ENCODE measurements around the gene RBMS1. TPM values are rescaled to one million over a fixed set of nuclear protein-coding genes. Genes with fewer than 3 reads are reported as not detected.

Gene RBMS1
- polyA plus RNA-seq, 2 of the 4 experiments (the other 2 are of a cell fraction): 51.9 to 108 TPM

GRCh38 chr2:160352500-160352899 is 141.1 kb downstream of the RBMS1 start (continued):
- TF ChIP-seq RFX5 (IDR thresholded peaks at IDR 0.05) (no peak), EP300 (IDR thresholded peaks at IDR 0.05) (peak; percentile 67 to 70; a peak in 3 of 5 replicates), POLR2AphosphoS2 (conservative IDR thresholded peaks at IDR 0.05; ENCODE audit: low read length) (no peak), CEBPB (IDR thresholded peaks at IDR 0.05) (peak; percentile 72 to 76; a peak in 3 of 4 replicates), HMGXB4 (CRISPR knock-in tag; IDR thresholded peaks at IDR 0.05; ENCODE audit: borderline replicate concordance) (no peak), MAFK (IDR thresholded peaks at IDR 0.05; ENCODE audit: partially characterized antibody) (peak; percentile 72), ELK1 (IDR thresholded peaks at IDR 0.05; ENCODE audit: low read depth, low read length) (no peak), PBX3 (IDR thresholded peaks at IDR 0.05) (no peak), EHF (CRISPR knock-in tag; IDR thresholded peaks at IDR 0.05) (no peak), ZSCAN20 (CRISPR knock-in tag; IDR thresholded peaks at IDR 0.05) (no peak), ATOH8 (CRISPR knock-in tag; IDR thresholded peaks at IDR 0.05; ENCODE audit: low read depth) (no peak), RARB (CRISPR knock-in tag; IDR thresholded peaks at IDR 0.05) (no peak), RNF2 (IDR thresholded peaks at IDR 0.05; ENCODE audit: borderline replicate concordance, low read depth) (no peak), CBX2 (IDR thresholded peaks at IDR 0.05; ENCODE audit: borderline replicate concordance, low read depth) (no peak), SMC3 (IDR thresholded peaks at IDR 0.05) (no peak; the same call in 2 of the 3 replicates), HDAC2 (IDR thresholded peaks at IDR 0.05) (no peak), FOSL2 (IDR thresholded peaks at IDR 0.05) (peak; percentile 83), FOSL2 (CRISPR knock-in tag; IDR thresholded peaks at IDR 0.05) (peak; percentile 87), CHD4 (IDR thresholded peaks at IDR 0.05; ENCODE audit: borderline replicate concordance) (no peak)
- TF ChIP-seq, protein P1, sequence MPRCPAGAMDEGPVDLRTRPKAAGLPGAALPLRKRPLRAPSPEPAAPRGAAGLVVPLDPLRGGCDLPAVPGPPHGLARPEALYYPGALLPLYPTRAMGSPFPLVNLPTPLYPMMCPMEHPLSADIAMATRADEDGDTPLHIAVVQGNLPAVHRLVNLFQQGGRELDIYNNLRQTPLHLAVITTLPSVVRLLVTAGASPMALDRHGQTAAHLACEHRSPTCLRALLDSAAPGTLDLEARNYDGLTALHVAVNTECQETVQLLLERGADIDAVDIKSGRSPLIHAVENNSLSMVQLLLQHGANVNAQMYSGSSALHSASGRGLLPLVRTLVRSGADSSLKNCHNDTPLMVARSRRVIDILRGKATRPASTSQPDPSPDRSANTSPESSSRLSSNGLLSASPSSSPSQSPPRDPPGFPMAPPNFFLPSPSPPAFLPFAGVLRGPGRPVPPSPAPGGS (IDR thresholded peaks at IDR 0.05): peak; percentile 68; the same call in 2 of the 3 replicates

DNA sequence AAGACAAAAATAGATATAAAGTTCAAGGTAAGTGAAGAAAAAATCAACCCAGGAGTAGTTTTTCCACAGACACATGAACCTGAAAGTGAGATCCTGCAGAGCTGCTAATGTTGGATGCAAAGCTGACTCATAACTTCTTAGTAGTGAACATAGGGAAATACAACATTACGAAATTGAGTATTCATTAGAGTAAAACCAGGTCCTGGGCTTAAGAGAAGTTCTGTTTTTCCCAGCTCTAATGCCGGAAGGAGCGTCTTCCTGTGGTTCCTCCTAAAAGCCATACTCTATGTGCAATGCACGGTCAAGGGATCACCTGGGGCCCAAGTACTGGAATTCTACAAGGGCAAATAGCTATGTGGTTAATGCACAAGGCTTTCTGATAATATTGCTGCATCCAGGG is 141.7 kb downstream of the RBMS1 start:
- ChIA-PET CTCF (interaction anchor here (0.9 to 3.9 kb wide), 7 partner anchors 8 to 665 kb away, joined by 3 to 30 read pairs (median 5); no protein-coding TSS in a partner anchor), POLR2A (interaction anchor here (1.2 to 1.7 kb wide), 3 partner anchors 16 to 618 kb away, joined by 3 to 9 read pairs (median 5); no protein-coding TSS in a partner anchor)
- peak; percentile 7 to 52 for DNase-seq (ENCODE audit: low read depth in 1 of 2, low spot score in 1 of 2)
- H3K27ac ChIP-seq: peak overlapping the region; percentile 79 to 85
- no peaks in the 10 kb centered on the region for H3K9me3 ChIP-seq
- H3K4me3 ChIP-seq: peak overlapping the region; percentile 12; the same call in 1 of the 3 replicates
- WGBS (ENCODE audit: missing lambda C conversion rate): 25% methylated on average over 4 of the region's 4 CpGs
- TF ChIP-seq, protein P2, sequence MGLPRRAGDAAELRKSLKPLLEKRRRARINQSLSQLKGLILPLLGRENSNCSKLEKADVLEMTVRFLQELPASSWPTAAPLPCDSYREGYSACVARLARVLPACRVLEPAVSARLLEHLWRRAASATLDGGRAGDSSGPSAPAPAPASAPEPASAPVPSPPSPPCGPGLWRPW (IDR thresholded peaks at IDR 0.05): no peak
- TF ChIP-seq FOSL2 (IDR thresholded peaks at IDR 0.05) (peak; percentile 29; the same call in 1 of the 2 replicates), FOSL2 (CRISPR knock-in tag; IDR thresholded peaks at IDR 0.05) (peak; percentile 43), ATOH8 (CRISPR knock-in tag; IDR thresholded peaks at IDR 0.05; ENCODE audit: low read depth) (no peak), HOXB5 (CRISPR knock-in tag; IDR thresholded peaks at IDR 0.05) (no peak), MAFK (IDR thresholded peaks at IDR 0.05; ENCODE audit: partially characterized antibody) (no peak), CBX2 (IDR thresholded peaks at IDR 0.05; ENCODE audit: borderline replicate concordance, low read depth) (no peak), CEBPB (IDR thresholded peaks at IDR 0.05) (peak in 1 of 2 experiments; percentile 48; a peak in 1 of 4 replicates), ZSCAN20 (CRISPR knock-in tag; IDR thresholded peaks at IDR 0.05) (no peak)
- H3K4me2 ChIP-seq: peak overlapping the region; percentile 83
- ATAC-seq: peak; percentile 67 to 78
- no peak for FAIRE-seq
- H3K4me1 ChIP-seq: peaks cover 89% of the 10 kb centered on the region
